Epithelial cell of umbilical artery (primary cell): ENCODE results near the gene RILPL1. TPM values are rescaled to one million over a fixed set of nuclear protein-coding genes. Genes with fewer than 3 reads are reported as not detected.

Experiments
- total RNA-seq: library from RNA; depleted of rRNA; stranded (reverse); fragments of >200 nt; gene quantifications from 2 replicates; pipeline ENCODE4 v1.2.3, GENCODE V29; 2014

Gene RILPL1
- total RNA-seq: 5.2 and 6.5 TPM in 2 replicates

GRCh38 chr12:123533672-123534643 is at the start of gene RILPL1:
Gene RILPL1, minus strand, starts transcription at chr12:123533719. Its CDS starts 237 bp downstream, at chr12:123533482.

GRCh38 chr12:123457980-123458779 is 75.3 kb downstream of the RILPL1 start, which contains the start of gene SNRNP35:
Gene SNRNP35, plus strand, starts transcription at chr12:123458139. Its CDS starts 7,402 bp downstream, at chr12:123465541.

GRCh38 chr12:123436017-123436964 is 97.2 kb downstream of the RILPL1 start, which contains the start of gene RILPL2:
Gene RILPL2, minus strand, starts transcription at chr12:123436684. Its CDS starts 264 bp downstream, at chr12:123436420.

Other genes starting within 250 kb of the RILPL1 start
- 23.4 and 27.8 TPM in 2 replicates for gene SBNO1, start 168.9 kb downstream of the RILPL1 start, total RNA-seq
- 35.4 and 38.6 TPM in 2 replicates for gene KMT5A, start 149.6 kb downstream of the RILPL1 start, total RNA-seq
- gene RILPL2, start 97.0 kb downstream of the RILPL1 start, total RNA-seq: 5.8 and 7.1 TPM in 2 replicates
- 12.0 and 13.7 TPM in 2 replicates for gene SNRNP35, start 75.6 kb downstream of the RILPL1 start, total RNA-seq
- gene TMED2, start 50.8 kb upstream of the RILPL1 start, total RNA-seq: 455 and 546 TPM in 2 replicates
- 15.9 and 19.0 TPM in 2 replicates for gene DDX55, start 68.4 kb upstream of the RILPL1 start, total RNA-seq
- gene EIF2B1, start 100.0 kb upstream of the RILPL1 start, total RNA-seq: 46.8 and 63.1 TPM in 2 replicates
- 65.9 and 73.6 TPM in 2 replicates for gene GTF2H3, start 100.1 kb upstream of the RILPL1 start, total RNA-seq
- 4.6 and 8.1 TPM in 2 replicates for gene TCTN2, start 137.4 kb upstream of the RILPL1 start, total RNA-seq
- gene ATP6V0A2, start 178.6 kb upstream of the RILPL1 start, total RNA-seq: 20.1 and 27.8 TPM in 2 replicates
- gene DNAH10, start 228.6 kb upstream of the RILPL1 start, total RNA-seq: under 0.01 and 0.15 TPM in 2 replicates